C4-2B (cell line): ENCODE results near the gene DNAH8.
"Not testable (repeated sequence)": the region's sequence is repeated elsewhere in the genome, so short reads cannot be mapped to it uniquely, and the experiment has no call there.

Experiments
- H3K27ac ChIP-seq: fragments of 450-650 bp; 2 replicates; pipeline ENCODE4 v1.5.1; 2017
- ZFX ChIP-seq: fragments of 450-650 bp; IDR thresholded peaks from 2 replicates; pipeline ENCODE4 v1.6.1; 2017
- TF ChIP-seq, protein P1 (sequence below): fragments of 450-650 bp; conservative IDR thresholded peaks from 2 replicates; pipeline ENCODE4 v1.5.1; 2017; ENCODE audit warnings: mild to moderate bottlenecking

The DNAH8 gene

DNA sequence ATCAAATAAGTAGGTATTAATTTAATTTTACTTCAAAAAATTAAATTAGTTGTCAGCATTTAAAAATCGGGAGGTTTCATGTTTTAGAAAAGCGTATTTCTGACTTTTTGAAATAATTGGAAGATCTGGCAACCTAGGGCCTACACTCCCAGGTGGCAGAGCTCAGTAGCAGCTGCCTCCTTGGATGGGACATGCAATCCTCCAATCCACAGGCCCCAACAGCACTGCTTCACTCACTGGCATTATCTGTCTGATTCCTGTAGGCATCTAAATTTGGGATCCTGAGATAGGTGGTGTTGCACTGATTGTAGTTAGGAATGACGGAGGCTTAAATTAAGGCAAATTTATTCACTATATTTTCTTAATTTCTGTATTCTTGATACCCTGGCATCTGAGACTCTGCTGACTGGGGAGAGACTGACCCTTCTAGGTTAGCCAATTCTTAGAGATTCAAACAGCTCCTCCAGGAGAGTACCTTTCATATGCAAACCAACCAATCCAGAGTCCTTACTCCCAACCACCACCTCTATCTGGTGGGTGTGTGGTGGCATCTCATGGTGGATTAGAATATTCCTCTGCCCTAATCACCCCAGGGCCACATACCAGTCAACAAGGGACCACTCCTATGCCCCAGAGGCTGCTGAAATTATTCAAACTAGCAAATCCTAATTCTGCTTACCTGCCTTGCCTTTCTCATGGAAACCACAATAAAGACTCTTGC, 186.9 kb downstream of the DNAH8 start:
- TF ChIP-seq, protein P1, sequence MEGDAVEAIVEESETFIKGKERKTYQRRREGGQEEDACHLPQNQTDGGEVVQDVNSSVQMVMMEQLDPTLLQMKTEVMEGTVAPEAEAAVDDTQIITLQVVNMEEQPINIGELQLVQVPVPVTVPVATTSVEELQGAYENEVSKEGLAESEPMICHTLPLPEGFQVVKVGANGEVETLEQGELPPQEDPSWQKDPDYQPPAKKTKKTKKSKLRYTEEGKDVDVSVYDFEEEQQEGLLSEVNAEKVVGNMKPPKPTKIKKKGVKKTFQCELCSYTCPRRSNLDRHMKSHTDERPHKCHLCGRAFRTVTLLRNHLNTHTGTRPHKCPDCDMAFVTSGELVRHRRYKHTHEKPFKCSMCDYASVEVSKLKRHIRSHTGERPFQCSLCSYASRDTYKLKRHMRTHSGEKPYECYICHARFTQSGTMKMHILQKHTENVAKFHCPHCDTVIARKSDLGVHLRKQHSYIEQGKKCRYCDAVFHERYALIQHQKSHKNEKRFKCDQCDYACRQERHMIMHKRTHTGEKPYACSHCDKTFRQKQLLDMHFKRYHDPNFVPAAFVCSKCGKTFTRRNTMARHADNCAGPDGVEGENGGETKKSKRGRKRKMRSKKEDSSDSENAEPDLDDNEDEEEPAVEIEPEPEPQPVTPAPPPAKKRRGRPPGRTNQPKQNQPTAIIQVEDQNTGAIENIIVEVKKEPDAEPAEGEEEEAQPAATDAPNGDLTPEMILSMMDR: no peak
- no peak for TF ChIP-seq ZFX

DNA sequence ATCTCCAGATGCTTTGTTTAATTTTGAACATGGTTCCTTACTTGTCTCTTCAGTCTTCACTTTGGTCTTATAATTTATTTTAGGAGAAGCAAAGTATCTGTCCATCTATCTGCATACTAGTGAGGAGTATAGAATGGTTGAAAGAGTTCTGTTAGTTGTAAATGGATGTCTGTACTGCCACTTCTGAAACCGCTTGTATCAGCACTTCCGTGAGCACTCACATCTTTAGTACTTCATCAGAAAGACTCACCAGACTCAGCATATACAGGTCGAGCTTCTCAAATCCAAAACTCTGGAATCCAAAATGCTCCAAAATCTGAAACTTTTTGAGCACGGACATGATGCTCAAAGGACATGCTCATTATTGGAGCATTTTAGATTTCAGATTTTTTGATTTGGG, 191.5 kb downstream of the DNAH8 start:
- TF ChIP-seq ZFX: no peak
- TF ChIP-seq, protein P1: no peak
- H3K27ac ChIP-seq: no peak overlapping the region

More for the DNA sequence above, 186.9 kb downstream of the DNAH8 start:
- H3K27ac ChIP-seq: no peak overlapping the region

DNA sequence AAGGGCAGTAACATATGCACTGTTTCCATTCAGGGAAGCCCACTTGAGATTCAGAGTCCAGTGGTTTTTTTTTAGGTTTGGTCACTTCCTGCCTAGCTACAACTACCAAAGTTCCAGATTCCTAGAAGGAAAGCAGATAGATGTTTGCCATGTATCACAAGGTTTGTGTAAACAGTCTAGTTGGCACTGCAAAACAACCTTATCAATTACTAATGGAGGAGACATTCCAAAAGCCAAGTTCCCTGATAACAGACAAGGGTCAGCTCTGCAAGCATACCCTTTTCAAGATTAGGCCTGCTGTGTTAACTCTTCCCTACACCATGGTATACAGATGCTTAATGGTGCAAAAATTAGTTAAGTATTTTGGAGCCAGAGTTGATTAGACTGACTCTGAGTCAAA, 192.2 kb downstream of the DNAH8 start:
- TF ChIP-seq, protein P1: no peak
- TF ChIP-seq ZFX: no peak

DNA sequence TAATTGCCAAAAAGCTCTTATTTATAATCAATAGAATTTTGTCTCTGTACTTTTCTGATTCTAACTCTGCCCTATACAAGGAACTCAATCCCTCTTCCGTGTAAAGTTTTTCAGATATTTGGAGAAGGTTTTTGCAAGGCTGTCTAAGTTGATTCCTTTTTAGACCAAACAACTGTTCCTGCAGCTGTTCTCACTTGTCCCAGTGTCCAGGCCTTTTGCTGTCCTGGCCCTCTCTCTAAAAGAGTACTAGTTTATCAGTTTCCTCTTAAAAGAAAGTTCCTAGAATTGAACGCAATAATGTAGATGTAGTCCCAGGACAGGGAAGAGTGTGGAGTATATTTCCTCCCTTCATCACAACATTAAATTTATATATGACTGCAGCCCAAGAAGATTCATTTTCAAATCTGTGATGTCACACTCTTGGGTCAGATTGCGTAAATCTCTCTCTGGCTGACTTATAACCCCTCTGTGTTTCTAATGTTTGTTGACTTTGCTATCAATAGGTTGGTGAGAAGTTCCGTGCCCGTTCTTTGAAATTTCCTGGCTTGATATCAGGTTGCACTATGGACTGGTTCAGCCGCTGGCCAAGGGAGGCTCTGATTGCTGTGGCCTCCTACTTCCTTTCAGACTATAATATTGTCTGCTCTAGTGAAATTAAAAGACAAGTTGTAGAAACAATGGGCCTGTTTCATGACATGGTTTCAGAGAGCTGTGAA, 194.1 kb downstream of the DNAH8 start:
- no peak for TF ChIP-seq ZFX
- TF ChIP-seq, protein P1: no peak
- no peak overlapping the region for H3K27ac ChIP-seq

More for the DNA sequence above, 192.2 kb downstream of the DNAH8 start:
- no peak overlapping the region for H3K27ac ChIP-seq

DNA sequence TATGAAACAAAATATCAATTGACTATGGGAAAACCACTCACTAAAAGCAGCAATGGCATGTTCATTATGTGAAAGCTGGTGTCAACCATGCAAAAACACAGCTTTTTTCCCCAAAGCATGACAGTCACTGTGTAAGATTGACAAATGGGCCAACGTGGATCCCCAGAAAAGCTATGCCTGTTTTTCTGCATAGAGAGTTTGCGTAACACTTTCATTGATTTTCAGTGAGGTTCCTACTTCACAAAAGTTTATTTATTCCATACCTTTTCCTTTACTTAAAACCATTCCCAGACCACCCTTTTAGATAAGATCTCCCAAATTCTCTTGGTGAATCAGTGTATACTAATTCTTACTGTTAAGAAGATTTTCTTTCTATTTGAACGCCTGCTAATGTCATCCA, 195.1 kb downstream of the DNAH8 start:
- no peak for TF ChIP-seq ZFX

DNA sequence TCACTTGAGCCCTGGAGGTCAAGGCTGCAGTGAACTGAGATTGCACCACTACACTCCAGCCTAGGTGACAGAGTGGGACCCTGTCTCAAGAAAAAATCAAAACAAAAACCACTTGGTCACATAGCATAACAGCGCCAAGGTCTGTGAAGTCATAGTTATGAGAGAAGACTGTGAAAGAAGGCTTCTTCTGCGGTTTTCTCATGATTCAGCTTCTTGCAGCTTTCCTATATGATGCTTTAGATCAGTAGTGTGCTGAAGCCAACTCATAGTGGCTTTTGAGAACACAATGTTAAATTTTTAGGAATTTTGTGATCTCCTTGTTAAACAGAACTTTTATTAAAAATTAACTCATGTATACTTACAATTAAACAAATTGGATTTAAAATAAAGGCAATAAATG, 197.3 kb downstream of the DNAH8 start:
- H3K27ac ChIP-seq: no peak overlapping the region
- TF ChIP-seq, protein P1: no peak
- TF ChIP-seq ZFX: no peak

More for the DNA sequence above, 195.1 kb downstream of the DNAH8 start:
- H3K27ac ChIP-seq: no peak overlapping the region

DNA sequence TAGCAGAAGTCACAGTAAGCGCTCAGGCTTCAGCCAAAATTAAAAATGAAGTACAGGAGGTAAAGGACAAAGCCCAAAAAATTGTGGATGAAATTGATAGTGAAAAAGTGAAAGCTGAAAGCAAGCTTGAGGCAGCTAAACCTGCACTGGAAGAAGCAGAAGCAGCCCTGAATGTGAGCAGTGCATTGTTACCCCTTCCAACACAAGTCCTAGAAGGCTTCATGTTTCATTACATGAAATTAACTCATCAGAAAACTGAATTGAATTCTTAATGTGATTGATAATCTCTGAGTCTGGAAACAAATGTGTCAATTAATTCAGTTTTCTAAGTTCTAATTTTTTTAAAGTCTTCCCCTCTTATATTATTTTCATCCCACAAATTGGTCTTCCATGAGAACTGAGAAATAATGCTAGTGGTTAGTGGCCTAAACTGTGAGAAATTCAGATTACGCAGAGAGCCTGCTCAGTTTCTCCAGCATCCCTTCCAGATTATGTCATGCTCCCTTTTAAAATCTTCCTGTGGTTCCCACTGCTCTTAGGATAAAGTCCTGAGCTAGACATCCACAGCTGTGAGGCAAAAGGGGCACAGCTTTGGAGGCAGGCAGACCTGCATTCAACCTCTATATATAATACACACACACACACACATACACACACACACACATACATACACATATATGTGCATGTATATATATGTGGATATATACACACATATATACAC, 200.3 kb downstream of the DNAH8 start:
- TF ChIP-seq, protein P1: no peak
- no peak for TF ChIP-seq ZFX
- no peak overlapping the region for H3K27ac ChIP-seq

DNA sequence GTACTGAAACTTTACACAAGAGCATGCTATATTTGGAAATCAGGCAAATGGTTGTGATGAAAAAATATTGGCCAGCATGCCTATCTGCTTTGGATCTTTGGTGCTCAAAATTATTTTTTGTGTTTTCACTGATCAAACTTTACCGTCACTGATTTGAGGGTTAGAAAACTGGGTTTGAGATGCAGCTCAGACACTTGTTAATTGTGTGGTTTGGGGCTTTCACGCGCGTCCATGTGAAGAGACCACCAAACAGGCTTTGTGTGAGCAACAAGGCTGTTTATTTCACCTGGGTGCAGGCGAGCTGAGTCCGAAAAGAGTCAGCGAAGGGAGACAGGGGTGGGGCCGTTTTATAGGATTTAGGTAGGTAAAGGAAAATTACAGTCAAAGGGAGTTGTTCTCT, 206.4 kb downstream of the DNAH8 start:
- not testable (repeated sequence) for H3K27ac ChIP-seq
